NT2/D1 (cell line): ENCODE results near the gene NEURL4.

ENCODE experiments used
- DNase-seq: peaks from one replicate; pipeline ENCODE4 v3.0.0-alpha.2; 2011; ENCODE audit warnings: low read depth, low spot score
- H3K27me3 ChIP-seq: 2 replicates; pipeline ENCODE4 v1.6.0; 2011; ENCODE audit warnings: mild to moderate bottlenecking; ENCODE audit not compliant: insufficient read length, insufficient read depth
- H3K36me3 ChIP-seq: 2 replicates; pipeline ENCODE4 v1.6.1; 2011; ENCODE audit warnings: mild to moderate bottlenecking, low read length, mixed read lengths; ENCODE audit not compliant: insufficient read depth, insufficient read length
- H3K4me1 ChIP-seq: 2 replicates; pipeline ENCODE4 v1.5.1; 2011; ENCODE audit not compliant: insufficient read depth, insufficient read length
- H3K4me3 ChIP-seq: 2 replicates; pipeline ENCODE4 v1.5.1; 2011; ENCODE audit warnings: low read depth; ENCODE audit not compliant: insufficient read length
- H3K9ac ChIP-seq: 2 replicates; pipeline ENCODE4 v1.6.0; 2011; ENCODE audit warnings: low read depth; ENCODE audit not compliant: insufficient read length
- H3K9me3 ChIP-seq: 2 replicates; pipeline ENCODE4 v1.5.1; 2011; ENCODE audit warnings: mild to moderate bottlenecking, low read length; ENCODE audit not compliant: insufficient read depth
- SUZ12 ChIP-seq: IDR thresholded peaks from 2 replicates; pipeline ENCODE4 v1.6.1; 2011; ENCODE audit not compliant: insufficient read length, insufficient read depth; ENCODE audit errors: extremely low read depth
- YY1 ChIP-seq: IDR thresholded peaks from 2 replicates; pipeline ENCODE4 v1.6.1; 2011; ENCODE audit not compliant: insufficient read length, insufficient read depth
- ZNF274 ChIP-seq: IDR thresholded peaks from 2 replicates; pipeline ENCODE4 v1.6.1; 2011; ENCODE audit warnings: mild to moderate bottlenecking, low read depth, low read length

The NEURL4 gene

DNA sequence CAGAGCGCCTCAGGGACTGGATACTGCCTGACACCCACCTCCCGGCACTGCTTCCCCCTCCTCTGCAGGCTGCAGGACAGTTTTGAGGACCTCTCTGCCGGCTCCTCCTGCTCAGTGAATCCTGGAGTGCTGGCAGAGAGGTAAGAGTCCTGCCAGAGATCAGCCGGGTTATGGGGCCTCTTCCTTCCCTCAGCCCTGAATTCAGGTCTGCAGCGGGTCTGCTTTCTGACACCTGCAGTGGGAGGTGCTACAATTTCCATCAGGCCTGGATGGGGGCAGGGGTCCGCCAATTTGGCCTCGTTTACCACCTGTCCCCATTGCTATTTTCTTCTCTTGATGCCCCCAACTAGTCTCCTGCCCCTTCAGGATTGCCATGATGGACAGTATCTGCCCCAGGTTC lies 3.0 kb upstream of the NEURL4 start:
- no peak overlapping the region for H3K4me3 ChIP-seq
- peaks cover 6% of the 10 kb centered on the region for H3K36me3 ChIP-seq
- no peak for TF ChIP-seq ZNF274
- TF ChIP-seq SUZ12 = no peak
- no peak for TF ChIP-seq YY1
- H3K27me3 ChIP-seq = no peaks in the 10 kb centered on the region
- H3K9ac ChIP-seq = no peak overlapping the region
- H3K4me1 ChIP-seq = peaks cover 3% of the 10 kb centered on the region
- H3K9me3 ChIP-seq = no peaks in the 10 kb centered on the region
- no peak for DNase-seq

DNA sequence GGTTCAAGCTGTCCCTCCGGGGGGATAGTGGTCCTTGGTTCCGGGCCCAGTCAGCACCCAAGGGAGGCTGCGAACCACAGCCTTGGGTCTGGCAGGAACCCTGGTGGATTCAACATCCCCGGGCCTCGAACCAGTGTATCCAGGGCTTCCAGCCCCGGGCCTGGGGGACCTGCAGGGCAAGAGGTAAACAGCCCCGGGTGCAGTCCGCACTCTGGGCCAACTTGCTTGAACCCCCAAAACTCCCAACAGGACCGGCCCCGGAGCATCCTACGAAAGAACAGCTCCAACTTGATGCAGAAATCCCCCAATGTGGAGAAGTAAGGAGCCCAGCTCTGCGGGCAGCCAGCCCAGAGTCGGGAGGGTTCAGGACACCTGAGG lies 1.5 kb upstream of the NEURL4 start:
- TF ChIP-seq YY1 = no peak
- Histone ChIP-seq H3K4me3 (peak overlapping the region; percentile 19), H3K9ac (peak overlapping the region; percentile 84), H3K4me1 (no peaks in the 10 kb centered on the region), H3K9me3 (no peaks in the 10 kb centered on the region), H3K27me3 (no peaks in the 10 kb centered on the region), H3K36me3 (peaks cover 20% of the 10 kb centered on the region)
- no peak for DNase-seq

GRCh38 chr17:7329997-7330637 lies 982 bp upstream of the NEURL4 start:
- no peak for DNase-seq
- Histone ChIP-seq H3K4me3 (peak overlapping the region; percentile 84), H3K4me1 (no peaks in the 10 kb centered on the region), H3K9me3 (no peaks in the 10 kb centered on the region), H3K27me3 (no peaks in the 10 kb centered on the region), H3K9ac (peak overlapping the region; percentile 85), H3K36me3 (peaks cover 25% of the 10 kb centered on the region)
- no peak for TF ChIP-seq SUZ12
- no peak for TF ChIP-seq YY1
- no peak for TF ChIP-seq ZNF274

- H3K9me3 ChIP-seq = no peaks in the 10 kb centered on the region
- peak overlapping the region; percentile 84 for H3K4me3 ChIP-seq
- peaks cover 31% of the 10 kb centered on the region for H3K36me3 ChIP-seq
- TF ChIP-seq SUZ12 = no peak
- peak overlapping the region; percentile 85 for H3K9ac ChIP-seq
- DNase-seq = peak; percentile 94
- H3K4me1 ChIP-seq = no peaks in the 10 kb centered on the region
- H3K27me3 ChIP-seq = no peaks in the 10 kb centered on the region
Observed at GRCh38 chr17:7329374-7329996, 350 bp upstream of the NEURL4 start.

DNA sequence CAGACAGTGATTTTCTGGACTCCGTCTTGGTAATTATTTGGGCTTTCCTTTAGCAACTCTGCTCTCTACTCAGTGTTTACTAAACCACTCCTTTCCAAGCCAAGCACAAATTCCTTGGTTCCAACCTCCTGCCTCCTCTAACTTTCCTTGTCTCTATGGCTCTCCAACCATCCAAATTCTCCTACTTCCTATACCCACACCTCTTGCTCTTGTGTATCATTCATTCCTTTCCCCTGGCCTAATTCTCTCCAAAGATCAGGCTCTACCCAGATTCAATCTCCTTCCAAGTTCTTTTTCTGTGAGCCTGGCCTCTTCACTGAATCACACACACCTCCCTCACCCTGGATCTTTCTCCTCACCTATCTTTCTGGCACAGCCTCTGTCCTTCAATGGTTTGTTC lies 1.1 kb downstream of the NEURL4 start:
- Histone ChIP-seq H3K9me3 (no peaks in the 10 kb centered on the region), H3K36me3 (peaks cover 46% of the 10 kb centered on the region), H3K4me3 (peak overlapping the region; percentile 84), H3K9ac (peak overlapping the region; percentile 98), H3K27me3 (no peaks in the 10 kb centered on the region), H3K4me1 (no peaks in the 10 kb centered on the region)
- TF ChIP-seq SUZ12 (no peak), ZNF274 (no peak), YY1 (no peak)
- DNase-seq = no peak

GRCh38 chr17:7327501-7327900 lies 1.6 kb downstream of the NEURL4 start:
- no peak overlapping the region for H3K9ac ChIP-seq
- DNase-seq = no peak
- H3K4me1 ChIP-seq = no peaks in the 10 kb centered on the region
- TF ChIP-seq YY1 = no peak
- no peak for TF ChIP-seq ZNF274
- TF ChIP-seq SUZ12 = no peak
- peaks cover 51% of the 10 kb centered on the region for H3K36me3 ChIP-seq
- no peak overlapping the region for H3K4me3 ChIP-seq
- H3K9me3 ChIP-seq = no peaks in the 10 kb centered on the region
- no peaks in the 10 kb centered on the region for H3K27me3 ChIP-seq

- Histone ChIP-seq H3K9me3 (no peaks in the 10 kb centered on the region), H3K36me3 (peaks cover 55% of the 10 kb centered on the region), H3K27me3 (no peaks in the 10 kb centered on the region), H3K4me3 (no peak overlapping the region), H3K4me1 (no peaks in the 10 kb centered on the region), H3K9ac (no peak overlapping the region)
- no peak for DNase-seq
- TF ChIP-seq SUZ12 = no peak
- no peak for TF ChIP-seq YY1
- no peak for TF ChIP-seq ZNF274
Observed at GRCh38 chr17:7327056-7327455, 2.1 kb downstream of the NEURL4 start.

DNA sequence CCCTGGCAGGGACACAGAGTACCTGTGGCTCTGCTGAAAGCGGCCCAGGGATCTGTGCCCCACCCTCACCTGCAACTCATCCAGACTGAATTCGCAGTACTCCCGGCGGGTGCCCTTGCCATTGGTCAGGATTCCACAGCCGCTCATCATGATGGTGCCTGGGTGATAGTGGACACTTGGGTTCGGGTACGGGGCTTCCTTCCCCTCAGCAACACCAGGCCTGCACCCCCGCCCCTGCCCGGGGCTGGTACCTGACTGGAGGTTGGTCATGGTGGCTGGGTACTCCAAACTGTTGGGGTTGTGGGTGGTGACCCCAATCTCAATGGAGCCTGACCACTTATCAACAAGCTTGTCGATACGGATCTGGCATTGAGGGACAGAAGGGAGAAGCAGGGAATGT lies 2.9 kb downstream of the NEURL4 start:
- Histone ChIP-seq H3K27me3 (no peaks in the 10 kb centered on the region), H3K4me3 (no peak overlapping the region), H3K9me3 (no peaks in the 10 kb centered on the region), H3K4me1 (no peaks in the 10 kb centered on the region), H3K9ac (no peak overlapping the region), H3K36me3 (peaks cover 64% of the 10 kb centered on the region)
- no peak for DNase-seq
- TF ChIP-seq SUZ12 (no peak), ZNF274 (no peak), YY1 (no peak)
